Measurements from ENCODE around the gene NRDE2.
"Not testable (repeated sequence)": the region's sequence is repeated elsewhere in the genome, so short reads cannot be mapped to it uniquely, and the experiment has no call there.

Gene NRDE2

DNA sequence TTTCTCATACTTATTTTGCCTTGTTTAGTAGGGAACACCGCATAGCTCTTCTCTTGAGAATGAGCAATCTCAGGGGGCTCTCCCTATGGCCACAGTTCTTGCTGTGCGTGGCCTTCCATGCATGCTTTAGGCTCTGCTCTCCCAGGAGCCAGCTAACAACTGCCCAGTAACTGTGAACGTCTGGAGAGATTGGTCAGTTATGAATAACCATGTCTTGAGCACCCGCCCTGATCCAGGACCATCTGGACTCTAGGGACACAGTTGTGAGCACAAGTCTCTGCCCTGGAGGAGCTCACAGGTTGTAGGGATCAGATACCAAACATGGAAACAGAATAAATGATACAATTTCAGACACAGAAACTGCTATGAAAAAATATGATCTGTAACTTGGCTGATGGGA, 63.3 kb downstream of the NRDE2 start:
- DNase-seq: no peak

DNA sequence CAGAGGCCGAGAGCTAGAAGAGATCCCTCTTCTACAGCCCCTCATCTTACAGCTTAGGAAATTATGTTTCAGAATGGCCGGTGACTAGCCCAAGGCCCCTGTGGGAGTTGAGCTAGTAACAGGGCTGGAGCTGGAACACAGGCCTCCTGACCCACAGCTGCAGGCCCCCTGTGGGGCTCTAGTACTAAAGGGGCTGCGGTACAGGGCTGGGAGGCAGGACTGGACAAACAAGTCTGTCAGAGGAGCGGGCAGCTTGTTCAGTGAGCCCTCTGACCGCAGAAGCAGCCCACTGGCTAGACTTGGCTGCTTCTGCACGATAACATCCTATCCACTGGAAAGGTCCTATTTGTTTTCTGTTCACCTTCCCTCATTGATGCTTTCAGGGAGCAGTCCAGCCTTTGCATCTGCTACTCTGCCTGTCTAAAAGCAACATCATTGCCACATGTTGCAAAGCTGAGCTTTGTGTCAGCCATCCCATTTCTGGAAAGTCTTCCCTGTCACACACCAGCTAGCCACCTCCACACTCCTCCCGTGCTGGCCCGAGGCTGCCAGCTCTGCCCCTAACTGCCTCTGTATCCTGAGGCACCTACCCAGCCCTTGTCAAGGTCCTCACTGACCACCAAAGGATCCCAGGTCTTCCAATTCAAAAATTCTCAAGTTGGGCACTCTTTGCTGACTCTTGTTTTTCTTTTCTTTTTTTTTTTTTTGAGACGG, 65.1 kb downstream of the NRDE2 start:
- DNase-seq: no peak

DNA sequence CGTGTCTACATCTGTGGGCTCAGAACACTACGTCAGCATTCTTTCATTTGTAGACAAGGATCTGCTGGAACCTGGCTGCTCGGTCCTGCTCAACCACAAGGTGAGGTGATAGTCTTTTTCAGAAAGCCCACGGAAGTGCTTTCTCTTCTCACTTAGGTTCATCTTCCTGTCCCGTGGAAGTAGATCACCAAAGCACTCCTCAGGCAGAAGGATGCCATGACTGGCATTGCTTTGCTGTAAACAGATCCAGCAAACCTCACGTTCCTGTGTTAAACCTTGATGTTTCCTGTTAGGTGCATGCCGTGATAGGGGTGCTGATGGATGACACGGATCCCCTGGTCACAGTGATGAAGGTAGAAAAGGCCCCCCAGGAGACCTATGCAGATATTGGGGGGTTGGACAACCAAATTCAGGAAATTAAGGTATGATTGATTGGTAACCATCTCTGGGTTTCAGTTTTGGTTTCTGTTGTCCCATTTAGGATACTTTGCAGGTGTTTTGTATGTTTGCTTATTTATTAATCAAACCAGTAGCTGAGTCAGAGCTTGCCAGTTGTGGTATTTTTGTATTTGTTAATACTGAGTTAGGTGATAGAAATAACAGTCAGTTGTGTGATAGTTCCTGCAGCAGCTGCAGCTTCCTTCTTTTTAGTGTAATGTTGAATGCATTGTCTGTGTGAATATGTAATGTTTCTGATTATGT, 67.8 kb downstream of the NRDE2 start:
- no peak for DNase-seq

DNA sequence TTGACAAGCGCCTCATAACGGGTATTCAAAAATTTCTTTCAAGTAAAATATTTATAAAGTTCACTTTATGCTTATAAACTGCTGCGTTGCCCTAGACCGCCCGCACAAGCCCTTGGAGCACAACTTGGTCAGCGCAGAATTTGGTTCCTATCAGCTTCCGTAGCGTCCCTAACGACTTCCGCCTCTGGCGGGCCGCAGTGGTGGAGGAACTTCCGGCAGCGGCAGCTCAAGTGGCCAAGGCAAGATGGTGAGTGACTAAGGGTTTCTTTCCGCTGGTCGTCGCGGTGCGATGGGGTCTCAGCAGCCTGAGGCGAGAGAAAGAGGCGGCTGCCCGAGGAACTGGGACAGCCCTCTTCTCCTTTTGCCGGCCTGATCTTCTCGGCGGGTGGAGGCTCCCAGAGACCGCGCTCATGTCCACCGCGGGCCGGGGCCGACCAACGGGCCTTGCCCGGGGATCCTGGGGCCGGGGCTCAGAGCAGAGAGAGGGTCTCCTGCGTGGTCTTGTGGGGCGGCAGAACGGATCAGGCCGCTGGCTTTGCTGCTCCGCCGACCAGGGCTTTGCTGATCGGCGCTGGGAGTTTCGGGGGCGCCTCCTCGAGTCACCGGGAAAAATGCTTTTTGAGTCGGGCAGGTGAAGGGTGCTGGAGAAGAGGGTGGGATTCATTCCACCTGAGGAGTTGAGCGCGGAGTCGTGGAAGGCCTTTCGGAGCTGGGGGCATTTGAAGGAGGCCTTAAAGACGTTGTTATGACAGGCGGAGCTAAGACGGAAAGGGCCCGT, 75.2 kb downstream of the NRDE2 start, which contains the start of gene PSMC1:
Gene PSMC1, plus strand, starts transcription at position 200 of the 778 bp plus-strand sequence. Its CDS starts 45 bp downstream, at position 245.
- peak; percentile 69 to 84 for DNase-seq

DNA sequence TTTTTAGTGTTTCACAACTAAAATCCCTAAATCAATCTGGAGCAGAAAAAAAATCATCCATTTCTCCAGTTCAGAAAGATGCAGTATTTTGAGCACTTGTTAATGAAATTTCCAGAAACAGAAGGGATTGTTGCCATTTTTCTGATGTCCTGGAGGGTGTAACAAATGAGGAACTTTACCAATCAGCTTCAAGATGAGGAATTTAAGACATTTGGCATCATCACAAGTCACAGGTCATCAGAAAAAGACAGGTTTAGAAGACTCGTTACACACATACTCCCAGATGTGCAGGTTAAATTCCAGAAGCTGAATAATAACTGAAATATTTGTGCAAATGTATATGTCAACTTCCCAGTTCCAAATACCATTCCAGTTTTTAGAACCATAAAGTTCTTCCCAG, 75.9 kb downstream of the NRDE2 start:
- no peak for DNase-seq

DNA sequence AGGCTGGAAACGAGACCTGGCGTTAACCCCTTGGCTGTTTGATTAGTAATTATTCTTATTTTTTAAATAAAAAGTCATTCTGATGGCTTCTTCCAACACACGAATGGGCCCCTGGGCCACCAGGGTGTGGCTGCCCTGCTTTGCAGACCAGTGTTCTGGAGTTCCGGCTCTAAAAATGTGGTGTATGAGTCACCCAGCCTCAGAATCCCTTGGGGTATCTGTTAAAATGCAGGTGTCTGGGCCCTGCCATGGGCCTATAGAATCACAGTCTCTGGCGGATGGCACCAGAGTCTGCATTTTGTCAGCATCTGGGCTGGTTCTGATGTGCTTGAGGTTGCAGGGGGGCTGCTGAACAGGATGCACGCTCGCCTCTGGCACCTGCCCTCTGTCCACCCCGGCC, 77.9 kb downstream of the NRDE2 start:
- no peak for DNase-seq

DNA sequence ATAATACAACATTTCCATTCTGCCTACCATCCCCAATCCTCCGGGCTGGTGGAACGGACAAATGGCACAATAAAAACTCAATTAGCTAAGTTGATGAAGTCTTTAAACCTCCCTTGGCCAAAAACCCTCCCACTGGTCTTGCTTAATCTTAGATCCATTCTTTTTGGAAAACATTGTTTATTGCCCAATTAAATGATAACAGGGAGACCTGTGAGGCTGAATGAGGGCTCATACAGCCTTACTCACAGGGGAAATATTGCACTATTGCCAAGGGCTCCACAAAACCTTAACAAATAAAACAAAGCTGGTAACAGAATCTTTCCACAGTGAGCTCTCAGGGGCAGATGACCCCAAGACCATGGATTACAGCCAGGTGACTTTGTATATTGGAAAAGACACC, 83.1 kb downstream of the NRDE2 start:
- DNase-seq: no peak

DNA sequence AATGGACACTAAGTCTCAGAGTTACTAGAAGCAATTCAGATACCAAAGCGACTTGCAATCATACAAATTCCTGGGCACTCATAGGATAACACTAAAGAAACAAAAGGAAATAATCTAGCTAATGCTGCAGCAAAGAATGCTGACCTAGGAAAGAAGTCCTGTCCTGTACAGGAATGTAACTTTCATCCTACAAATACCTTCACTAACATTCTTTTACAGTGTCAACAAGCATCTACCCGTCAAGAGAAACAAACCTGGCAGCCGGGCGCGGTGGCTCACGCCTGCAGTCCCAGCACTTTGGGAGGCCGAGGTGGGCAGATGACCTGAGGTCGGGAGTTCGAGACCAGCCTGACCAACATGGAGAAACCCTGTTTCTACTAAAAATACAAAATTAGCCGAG, 84.3 kb downstream of the NRDE2 start:
- DNase-seq: not testable (repeated sequence)

DNA sequence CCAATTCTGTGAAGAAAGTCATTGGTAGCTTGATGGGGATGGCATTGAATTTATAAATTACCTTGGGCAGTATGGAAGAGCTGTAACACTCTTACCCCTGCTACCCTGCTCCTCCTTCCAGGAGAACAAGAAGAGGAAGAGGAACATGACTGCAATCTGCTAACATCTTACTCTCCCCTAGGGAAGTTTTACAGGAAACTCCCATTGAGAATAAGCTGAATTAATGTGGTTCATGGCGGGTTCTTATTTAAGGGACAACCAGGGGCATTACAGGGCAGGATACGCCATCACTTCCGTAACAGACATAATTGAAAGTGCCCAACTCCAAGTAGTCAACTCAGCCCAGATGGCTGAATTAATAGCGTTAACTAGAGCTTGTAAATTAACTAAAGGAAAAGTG, 84.8 kb downstream of the NRDE2 start:
- no peak for DNase-seq

DNA sequence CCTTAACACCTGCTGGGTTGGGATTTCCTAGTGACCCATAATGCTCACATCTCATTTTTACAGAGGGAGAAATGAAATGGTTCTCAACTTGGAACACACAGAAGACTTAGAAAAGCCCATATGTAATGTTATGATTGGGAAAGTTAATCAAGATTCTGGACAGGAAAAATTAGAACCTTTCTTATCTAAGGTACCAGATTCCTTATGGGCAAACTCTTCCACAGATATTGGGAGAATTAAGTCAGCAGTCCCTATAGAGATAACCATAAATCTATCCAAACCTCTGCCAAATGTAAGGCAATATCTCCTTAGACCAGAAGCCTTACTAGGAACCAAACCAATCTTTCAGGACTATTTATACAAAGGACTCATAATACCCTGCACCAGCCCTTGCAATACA, 89.3 kb downstream of the NRDE2 start:
- no peak for DNase-seq

DNA sequence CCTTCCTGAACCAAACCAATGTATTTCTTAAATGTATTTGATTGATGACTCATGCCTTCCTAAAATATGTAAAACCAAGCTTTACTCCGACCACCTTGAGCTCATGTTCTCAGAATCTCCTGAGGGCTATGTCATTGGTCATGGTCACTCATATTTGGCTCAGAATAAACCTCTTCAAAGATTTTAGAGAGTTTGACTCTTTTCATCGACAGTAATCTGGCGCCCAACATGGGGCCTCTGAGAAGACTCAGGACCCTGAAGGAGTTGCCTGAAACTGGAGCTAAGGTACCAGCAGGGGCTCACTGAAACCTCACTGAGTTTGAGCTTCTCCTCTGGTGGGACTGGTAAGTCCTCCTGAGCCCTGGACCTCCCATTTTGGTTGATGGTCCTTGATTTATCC, 92.6 kb downstream of the NRDE2 start:
- no peak for DNase-seq

DNA sequence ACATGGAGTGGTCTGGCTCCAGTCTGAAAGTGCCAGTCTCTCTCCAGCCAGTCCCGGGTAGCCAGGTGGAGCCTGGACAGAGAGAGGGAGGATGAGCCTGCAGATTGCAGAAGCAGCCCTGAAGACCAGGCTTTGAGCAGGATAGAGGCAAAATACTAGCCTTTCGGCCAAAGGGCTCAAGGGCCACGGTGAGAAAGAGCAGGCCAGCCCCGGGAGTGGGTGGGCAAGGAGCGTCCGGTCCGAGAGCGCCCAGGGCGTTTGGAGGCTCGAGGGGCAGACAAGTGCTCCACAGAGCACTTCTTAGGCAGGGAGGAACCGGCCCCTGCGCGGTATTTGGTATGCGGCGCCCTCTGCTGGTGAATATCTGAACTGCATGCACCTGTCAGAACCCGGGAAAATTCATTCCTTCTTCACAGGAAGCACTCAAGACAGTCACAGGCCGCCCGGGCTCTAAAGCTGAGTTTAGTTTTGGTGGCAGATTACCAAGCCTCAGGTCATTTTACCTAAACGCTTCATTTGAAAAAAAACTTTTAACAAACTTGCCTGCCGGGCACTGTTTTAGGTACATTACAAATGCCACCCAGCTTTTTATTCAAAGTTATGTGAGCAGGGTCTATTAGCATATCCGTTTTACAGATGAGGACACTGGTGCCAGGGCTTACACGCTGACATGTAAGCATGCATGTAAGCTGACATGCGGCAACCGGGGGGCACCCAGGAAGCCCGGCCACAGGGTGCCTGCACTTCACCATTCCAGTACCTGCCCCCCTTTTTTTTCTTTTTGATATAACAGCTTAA, 96.4 kb downstream of the NRDE2 start:
- DNase-seq: peak; percentile 34 to 55

DNA sequence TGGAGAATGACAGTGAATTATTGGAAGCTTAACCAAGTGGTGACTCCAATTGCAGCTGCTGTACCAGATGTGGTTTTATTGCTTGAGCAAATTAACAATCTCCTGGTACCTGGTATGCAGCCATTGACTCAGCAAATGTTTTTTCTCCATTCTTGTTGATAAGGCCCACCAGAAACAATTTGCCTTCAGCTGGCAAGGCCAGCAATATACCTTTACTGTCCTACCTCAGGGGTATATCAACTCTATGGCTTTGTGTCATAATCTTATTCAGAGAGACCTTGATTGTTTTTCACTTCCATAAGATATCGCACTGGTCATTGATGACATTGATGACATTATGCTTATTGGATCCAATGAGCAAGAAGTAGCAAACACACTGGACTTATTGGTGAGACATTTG, 101.8 kb downstream of the NRDE2 start:
- not testable (repeated sequence) for DNase-seq

DNA sequence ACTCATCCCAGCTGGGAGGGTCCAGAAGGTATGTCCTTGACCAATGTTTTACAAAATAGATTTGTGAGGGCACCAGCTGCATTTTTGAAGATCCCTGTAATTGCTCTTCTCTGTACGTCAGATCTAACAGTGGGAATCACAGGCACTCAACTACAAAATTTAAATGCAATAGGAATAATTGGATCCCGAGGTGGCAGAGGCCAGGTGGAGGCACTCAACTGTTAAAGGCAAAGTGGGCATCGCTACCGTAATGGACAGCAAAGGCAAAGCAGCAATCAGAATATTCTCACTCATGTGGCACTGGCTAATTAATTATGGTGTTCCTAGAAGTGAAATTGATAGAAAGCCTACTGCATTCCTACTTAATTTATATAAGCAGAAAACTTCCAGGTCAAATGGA, 103.3 kb downstream of the NRDE2 start:
- no peak for DNase-seq
